CMK (cell line): ENCODE data around the gene PAAF1.

ENCODE experiments used
- DNase-seq: peaks from one replicate; pipeline ENCODE4 v3.0.0-alpha.2; 2010; ENCODE audit warnings: low read depth

PAAF1 gene

DNA sequence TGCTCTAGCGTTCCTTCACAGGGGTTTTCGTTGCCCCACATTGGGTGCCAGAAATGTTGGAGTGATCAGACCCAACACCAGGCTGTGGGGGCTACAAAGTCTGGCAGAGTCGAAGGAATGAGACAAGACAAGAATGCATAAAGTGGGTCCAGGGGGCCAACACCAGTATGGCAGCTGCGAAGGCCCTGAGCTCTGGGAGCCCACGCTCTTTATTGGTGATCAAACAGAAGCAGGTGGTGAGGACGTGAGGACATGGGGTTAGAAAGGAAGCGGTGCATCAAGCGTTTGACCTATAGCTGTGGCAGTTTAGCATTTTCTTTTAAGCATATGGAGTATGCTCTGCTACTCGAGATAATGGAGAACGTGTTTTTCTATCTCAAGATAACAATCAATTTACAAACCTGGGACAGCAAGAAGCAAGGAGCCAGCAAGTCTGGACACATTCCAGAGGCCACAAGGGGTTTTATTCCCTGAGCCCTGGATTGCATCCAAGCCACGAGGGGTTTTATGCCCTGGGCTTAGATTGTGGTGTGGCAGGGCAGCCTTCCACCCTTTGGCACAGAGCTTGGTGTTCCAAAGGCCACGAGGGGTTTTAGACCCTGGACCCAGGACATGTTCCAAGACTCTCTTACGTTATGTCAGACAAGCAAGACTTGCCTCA, 70.1 kb downstream of the PAAF1 start:
- no peak for DNase-seq

DNA sequence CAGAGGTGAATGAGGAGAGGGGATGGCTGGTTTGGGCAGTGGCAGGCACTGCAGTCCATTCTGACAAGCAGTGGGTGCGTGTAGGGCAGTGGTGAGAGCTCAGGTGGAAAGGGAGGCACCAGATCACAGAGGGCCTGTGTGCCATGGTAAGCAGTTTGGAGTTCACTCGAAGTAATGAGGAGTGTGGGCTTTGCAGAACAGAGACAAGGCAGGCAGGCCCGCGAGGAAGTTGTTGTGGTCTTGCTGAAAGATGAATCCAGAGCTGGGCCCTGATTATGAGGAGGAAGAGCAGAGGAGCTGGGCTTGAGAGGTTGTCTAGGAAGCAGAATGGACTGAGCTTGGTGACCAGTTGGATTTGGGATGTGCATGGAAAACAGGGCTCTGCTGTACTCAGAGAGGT, 72.4 kb downstream of the PAAF1 start:
- DNase-seq: no peak

DNA sequence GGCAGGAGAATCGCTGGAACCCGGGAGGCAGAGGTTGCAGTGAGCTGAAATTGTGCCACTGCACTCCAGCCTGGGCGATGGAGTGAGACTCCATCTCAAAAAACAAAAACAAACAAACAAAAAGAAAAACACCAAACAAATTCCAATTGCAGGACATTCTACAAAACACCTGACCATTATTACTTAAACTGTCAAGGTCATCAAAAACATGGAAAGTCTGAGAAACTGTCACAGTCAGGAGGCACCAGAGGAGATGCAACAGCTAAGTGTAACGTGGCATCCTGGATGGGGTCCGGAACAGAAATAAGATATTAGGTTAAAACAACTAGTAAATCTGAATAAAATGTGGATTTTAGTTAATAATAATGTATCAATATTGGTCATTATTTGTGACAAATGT, 73.1 kb downstream of the PAAF1 start:
- DNase-seq: no peak

DNA sequence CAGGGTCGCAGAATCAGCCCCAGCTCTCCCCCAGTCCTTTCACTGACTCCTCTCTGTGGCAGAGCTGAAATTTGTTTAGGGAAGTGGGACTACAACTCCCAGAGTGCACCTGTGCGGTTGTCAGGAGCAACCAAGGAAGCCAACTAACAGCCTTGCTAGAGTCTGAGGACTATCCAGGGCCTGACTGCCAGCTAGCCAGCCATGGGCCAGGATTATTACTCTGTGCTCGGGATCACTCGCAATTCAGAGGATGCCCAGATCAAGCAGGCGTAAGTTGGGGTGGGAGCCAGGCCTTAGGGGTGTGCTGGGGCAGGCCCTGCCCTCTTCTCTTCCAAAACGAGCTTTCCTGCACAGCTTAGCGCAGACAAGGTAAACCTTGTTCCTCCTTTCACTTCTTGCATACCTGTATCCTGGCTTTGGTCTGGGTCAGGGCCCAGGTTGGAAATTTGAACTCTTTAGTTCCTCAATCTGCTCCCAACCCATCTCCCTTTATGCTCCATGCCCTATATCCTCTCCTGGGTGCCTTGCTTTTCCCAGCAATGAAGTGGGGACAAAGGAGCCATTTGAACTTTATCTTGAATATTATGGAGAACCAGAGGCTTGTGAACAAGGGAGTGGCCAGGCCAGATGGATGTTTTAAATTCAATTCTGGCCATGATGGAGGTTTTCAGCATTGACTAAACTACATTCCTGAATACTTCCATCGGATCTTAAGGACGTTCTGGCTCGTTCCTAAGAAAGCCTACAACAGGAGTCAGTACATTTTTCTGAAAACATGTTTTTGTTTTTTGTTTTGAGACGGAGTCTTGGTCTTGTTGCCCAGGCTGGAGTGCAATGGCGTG, 74.3 kb downstream of the PAAF1 start, which contains the start of gene DNAJB13:
Gene DNAJB13 (plus strand): TSS at position 158 of the 842 bp plus-strand sequence. CDS start 44 bp downstream, at position 202.
- DNase-seq: no peak

DNA sequence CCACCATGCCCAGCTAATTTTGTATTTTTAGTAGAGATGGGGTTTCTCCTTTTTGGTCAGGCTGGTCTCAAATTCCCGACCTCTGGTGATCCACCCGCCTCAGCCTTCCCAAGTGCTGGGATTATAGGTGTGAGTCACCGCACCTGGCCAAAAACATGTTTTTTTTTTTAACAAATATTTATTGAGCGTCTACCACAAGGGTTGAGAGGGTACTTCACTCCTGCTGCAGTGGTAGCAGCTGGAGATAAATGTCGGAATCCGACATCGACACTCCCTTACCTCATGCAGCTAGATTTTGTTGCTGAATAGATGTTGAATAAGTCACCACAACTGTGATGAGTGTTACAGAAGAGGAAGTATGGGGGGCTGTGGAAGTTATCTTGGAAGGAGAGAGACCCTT, 75.0 kb downstream of the PAAF1 start:
- DNase-seq: no peak

DNA sequence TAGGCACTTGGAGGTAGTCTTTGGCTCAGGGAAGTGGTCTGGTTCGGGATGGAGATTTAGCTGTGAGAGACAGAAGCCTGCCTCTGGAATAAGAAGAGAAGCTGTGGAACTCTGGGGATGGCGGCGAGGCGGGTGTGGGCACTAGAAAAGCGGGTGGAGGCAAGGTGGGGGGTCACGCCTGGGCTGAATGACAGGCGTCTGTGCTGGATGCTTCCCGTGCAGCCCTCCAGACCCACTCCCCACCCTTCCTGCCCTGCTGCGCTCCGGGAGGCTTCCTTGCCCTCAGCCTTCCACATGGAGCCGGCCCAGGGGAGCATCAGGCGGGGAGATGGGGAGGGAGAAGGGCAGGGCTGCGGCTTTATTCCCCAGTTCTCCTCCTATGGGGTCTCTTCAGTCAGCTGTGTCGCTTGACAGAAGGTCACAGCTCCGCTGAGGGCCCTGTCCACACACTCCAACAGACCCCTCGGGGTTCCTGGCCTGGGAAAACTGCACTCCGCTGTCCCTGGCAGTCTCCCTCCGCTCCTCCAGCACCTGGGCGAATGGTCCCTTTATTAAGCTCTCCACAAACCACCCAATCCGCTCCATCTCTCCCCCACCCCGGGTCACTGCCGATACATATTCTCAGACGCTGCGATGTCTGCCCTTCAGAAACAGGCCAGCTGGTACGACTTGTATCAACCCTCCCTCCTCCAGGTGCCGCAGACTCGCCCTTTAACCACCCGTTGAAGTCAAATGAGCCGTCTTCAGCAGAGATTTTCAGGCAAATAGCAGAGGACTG, 80.3 kb downstream of the PAAF1 start:
- DNase-seq: no peak

DNA sequence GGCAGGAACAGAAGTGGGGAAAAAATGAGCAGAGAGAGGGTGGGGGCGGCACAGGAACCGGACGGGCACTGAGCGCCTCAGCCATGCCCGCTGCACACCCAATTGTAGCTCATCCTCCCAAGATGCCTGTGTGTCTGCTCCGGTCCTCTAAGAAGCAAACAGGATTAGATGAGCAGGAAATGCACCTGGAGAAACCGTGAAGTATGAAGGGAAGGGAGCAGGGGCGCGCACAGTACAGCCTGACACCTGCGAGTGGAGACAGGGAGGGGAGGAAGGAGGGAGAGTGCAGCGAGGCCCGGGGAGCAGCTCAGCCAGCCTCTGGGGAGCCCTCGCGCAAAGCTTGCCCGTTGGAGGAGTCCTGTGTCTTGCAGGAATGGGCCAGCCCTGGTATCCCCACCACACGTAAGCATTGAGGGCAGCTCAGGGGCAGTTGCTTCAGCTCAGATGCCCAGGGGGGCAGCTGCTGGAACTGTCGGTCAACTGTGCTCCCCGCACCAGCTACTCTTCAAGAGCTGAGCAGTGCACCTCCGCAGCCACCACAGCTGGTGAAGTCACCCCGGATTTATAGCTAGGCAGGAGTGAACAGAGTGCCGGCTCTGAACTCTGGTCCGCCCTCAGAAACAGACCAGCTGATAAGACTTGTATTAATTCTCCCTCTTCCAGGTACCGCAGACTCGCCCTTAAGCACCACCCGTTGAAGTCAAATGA, 81.0 kb downstream of the PAAF1 start:
- no peak for DNase-seq

DNA sequence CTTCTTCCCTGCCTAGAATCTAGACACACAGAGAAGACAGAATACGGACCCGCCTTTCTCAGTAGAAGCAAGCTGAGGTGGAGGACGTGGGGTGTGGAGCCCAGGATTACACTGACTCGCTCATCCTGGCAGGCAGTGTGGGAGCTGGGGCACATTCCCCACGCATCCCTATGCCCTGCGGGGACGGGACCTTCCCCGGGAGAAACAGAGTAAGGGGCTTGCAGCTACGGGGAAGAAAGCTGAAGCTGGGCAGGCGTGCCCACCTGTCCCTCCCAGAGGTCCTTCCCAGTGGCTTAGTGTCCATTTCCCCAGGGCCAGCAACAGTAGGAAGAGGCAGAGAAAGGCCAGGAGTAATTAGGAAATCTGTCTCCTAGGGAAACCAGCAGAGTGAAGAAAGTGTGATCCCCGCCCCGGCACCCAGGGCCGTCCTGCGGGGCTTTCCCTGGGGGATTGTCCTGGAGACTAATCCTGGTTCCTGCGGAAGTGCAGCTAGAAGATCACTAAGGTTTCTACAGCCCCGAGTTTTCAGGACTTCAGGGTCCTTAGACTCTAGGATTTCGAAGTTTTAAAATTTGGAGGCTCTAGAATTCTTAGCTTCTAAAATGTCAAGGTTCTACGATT, 81.8 kb downstream of the PAAF1 start:
- no peak for DNase-seq

DNA sequence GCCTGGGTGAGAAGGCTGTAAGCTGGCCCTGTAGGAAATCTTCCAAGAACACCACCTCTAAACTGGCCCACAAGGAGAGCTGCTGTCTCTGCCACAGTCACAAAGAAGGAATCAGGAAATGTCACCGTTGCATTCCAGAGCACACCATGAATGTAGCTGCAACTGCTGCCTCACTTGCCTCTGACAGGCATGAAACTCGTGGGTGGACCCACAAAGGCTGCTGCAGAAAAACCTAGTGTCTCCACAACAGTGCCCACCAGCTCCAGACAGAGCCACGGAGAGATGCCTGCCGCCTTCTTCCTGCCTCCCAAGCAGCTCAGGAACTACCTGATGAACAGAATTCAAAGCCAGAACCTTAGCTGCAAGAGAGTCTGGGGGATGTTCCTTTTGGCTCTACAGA, 84.5 kb downstream of the PAAF1 start:
- no peak for DNase-seq

DNA sequence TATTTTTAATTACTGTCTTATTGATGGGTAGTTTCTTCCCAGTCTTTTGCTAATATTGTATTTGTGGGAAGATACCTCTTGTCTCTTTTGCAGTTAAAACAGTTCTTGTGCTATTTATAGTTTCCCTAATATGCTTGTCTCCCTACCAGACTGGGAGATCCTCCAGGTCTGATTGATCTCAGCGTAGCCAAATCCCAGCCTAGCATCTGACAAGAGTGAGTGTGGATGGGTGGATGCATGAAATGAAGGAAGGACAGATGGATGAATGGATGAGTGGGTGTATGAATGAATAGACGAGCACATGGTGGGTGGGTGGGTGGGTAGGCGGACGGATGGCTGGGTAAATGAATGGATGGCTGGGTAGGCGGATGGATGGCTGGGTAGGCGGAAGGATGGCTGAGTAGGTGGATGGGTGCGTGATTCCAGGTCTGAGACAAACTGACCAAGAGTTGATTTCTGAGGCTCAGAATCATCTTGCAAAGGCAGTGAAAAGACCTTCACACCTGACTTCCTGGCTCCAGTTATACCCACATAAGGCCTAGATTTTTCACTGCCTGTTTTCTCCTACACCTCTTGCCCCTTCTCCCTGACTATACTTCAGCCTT, 85.4 kb downstream of the PAAF1 start:
- no peak for DNase-seq

DNA sequence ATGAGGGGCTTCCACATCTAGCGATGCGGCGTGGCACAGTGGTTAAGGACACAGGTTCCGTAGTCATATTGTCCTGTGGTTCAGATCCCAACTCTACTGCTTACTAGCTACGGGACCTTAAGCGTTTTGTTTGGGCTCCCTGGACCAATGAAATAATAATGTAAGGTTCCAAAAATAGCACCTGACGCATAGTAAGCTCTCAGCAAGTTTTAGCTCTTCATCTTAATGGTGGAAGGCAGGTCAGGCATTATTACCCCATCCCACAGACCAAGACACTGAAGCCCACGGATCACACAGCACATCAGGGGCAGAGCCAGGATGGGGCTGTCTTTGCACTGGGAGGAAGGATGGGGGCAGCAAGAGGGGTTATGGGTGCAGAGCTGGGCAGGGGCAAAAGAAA, 87.1 kb downstream of the PAAF1 start:
- DNase-seq: no peak

DNA sequence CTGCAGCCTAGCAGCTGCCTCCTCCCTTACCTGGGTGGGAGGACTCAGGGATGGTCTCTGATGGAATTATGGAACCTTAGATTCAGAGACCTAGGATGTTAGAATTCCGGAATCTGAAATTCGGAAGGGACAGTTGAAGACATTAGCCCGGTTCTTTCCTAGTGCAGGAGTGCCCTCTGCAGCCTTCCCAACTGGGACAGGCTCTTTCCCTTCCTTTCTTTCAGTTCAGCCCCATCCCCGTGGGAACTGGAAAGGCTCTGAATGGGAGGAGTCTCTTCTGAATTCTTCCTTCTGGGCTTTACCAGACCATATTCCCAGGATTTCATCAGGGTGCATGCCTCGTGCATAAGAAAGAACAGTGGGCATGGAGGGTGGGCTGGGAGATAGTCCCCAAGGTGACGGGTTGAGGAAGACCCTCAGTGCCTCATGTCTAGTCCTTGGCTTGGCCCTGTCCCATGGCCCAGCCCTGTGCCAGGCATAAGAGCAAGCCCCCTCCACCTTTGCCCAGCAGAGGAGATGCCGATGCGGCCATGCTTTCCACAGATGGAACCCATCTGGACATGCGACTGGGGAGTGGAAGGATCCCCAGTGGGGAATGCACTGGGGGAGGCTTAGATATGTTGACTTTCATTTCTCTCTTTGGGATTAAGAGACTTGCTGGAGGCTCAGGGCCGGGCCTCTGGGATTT, 88.4 kb downstream of the PAAF1 start:
- DNase-seq: no peak

DNA sequence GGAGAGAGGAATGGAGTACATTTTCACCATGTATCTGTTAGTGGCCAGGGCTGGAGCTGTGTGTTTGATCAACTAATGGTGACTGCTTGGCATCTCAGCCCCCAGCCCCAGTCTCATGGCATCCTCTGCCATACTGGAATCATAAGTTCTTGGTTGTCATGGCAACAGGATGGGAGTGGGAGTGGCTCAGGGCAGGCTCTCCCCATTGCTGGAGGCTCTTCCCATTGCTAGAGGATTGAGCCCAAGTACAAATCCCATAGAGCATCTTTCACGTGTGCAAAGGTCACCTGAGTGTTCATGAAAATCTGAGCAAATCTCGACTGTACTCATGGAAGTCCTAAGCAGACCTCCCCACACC, 88.9 kb downstream of the PAAF1 start:
- DNase-seq: no peak

DNA sequence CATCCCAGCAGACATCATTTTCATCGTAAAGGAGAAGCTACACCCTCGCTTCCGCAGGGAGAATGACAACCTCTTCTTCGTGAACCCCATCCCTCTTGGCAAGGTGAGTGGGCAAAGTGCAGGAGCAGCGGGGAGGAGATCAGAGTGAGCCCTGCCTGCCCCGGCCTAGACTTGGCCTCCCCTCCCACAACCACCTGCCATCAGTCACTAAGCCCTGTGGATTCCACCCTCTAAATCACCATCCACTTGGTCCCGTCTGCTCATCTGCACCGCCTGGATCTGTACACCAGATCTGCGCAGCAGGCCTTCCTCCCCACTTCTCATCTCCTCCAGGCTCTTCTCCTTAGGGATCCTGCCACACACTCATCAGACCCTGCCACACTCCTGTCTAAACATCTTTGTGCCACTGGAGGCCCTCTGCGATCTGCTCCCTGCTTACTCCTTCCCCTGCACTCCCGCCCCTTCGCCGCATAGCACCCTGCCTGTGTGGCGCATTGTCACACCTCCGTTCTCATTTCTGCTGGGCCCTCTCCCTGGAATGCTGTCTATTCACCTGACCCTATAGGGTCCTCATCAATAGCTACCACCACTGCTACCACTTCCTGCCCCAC, 91.7 kb downstream of the PAAF1 start:
- DNase-seq: no peak

DNA sequence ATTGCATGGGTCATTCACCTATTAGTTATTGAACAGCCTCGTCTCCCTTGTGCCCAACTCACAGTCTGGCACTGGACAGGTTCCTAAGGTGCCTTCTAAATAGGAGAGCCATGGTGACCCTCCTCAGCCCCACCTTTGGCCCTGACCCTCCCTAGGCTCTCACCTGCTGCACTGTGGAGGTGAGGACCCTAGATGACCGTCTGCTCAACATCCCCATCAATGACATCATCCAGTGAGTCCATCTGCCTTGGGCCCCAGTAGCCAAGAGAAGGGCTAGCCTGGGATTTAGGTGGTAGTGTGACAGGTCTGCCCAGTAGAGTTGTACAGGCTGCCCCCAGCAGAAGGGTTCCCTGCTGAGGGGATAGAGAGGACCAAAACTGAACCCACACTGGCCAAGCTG, 92.3 kb downstream of the PAAF1 start:
- no peak for DNase-seq

DNA sequence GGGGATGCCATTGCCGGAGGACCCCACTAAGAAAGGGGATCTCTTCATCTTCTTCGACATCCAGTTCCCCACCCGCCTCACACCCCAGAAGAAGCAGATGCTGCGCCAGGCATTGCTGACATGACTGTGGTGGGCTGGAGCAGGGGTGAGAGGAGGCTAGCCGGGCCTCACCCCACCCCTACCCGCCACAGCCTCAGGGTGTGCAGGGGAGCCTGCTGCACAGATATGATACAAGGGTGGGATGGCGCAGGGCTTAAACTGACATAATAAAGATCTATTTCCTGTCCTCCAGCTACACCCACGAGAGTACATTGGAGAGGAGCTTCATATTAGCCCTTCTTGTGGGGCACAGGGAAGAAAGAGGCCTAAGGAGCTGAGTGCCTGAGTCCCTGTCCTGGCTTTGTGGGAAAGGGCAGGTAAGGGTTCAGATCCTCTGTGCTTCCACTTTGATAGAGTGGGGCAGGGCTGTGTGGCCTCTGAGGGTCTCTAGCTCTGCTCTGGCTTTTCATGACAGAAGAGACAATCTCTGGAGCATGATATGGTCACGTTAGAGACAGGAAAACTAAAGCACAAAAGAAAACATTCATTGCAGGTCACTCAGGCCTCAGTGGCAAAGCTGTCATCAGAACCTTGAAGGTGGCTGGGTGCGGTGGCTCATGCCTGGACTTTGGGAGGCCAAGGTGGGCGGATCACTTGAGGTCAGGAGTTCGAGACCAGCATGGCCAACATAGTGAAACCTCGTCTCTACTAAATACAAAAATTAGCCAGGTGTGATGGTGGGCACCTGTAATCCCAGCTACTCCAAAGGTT, 93.4 kb downstream of the PAAF1 start:
- no peak for DNase-seq

DNA sequence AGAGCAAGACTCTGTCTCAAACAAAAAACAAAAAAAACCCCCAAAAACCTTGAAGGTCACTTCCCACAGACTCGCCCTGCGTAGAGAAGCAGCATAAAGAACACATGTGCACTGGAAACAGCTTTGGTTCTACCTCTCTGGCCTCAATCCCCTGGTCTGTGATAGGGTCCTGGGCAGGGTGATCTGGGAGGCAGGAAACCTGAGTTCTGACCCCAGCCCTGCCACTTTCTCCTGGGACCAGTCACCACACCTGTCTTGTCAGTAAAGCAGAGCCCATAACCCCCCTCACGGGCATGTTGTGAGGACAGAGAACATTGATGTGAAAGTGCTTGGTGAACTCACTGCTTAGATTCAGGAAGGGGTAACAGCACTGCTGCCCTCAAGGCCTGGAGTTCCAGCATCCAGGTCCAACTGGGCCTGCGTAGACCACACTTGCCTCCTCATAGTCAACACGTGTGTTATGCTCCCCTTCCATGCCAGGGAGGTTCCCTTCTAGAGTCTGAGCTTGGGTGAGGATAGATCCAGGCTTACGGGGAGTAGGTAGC, 94.4 kb downstream of the PAAF1 start:
- no peak for DNase-seq

DNA sequence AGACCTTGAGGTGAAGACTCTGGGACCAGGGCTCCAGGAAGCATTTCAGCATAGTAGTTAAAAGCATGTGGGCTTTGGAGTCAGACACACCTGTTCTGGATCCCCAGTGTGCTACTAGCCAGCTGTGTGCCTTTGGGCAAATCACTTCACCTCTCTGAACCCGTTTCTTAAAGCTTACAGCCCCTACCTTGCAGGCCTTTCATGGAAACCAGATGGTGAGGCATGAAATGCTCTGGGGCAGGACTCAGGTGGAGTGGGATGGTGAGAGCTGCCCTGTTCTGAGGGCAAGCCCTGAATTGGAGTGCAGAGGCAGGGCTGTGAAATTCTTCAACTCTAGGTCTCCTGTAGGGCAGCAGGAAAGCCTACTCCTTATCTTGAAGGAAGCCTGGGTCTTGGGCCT, 95.4 kb downstream of the PAAF1 start:
- no peak for DNase-seq
